GM19372 (cell line): ENCODE measurements around the gene ARHGEF4.
"Not testable (repeated sequence)": the region's sequence is repeated elsewhere in the genome, so short reads cannot be mapped to it uniquely, and the experiment has no call there.

ENCODE experiments used
- ATAC-seq: cut with Tn5 transposase; IDR thresholded peaks from one replicate; pipeline ENCODE4 v1.9.1; 2021; ENCODE audit warnings: mild to moderate bottlenecking, low read depth, moderate library complexity; ENCODE audit not compliant: unreplicated experiment

The ARHGEF4 gene

GRCh38 chr2:131064589-131065512, 228.1 kb downstream of the ARHGEF4 start:
- ATAC-seq = no peak

- no peak for ATAC-seq
Measured at GRCh38 chr2:131067465-131068125, 230.9 kb downstream of the ARHGEF4 start.

DNA sequence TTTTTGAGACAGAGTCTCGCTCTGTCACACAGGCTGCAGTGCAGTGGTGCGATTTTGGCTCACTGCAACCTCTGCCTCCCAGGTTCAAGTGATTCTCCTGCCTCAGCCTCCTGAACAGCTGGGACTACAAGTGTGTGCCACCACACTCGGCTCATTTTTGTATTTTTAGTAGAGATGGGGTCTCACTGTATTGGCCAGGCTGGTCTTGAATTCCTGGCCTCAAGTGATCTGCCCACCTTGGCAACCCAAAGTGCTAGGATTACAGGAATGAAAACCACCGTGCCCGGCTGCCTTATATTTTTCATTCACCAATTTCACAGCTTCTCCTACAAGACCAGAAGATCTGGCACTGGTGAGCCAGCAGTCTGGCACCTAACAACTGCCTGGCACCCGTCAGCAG, 231.5 kb downstream of the ARHGEF4 start:
- not testable (repeated sequence) for ATAC-seq

DNA sequence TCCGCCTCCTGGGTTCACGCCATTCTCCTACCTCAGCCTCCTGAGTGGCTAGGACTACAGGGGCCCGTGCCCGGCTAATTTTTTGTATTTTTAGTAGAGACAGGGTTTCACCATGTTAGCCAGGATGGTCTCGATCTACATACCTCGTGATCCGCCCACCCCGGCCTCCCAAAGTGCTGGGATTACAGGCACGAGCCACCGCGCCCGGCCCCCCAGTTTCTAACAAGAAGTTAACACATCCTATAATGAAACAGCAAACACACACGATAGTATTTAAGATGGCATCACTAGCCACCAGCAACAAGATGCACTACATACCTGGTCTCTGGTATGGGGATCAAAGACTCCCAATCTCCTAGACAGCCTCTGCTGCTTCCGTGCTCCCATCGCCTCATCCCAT, 238.9 kb downstream of the ARHGEF4 start:
- not testable (repeated sequence) for ATAC-seq

- ATAC-seq = no peak
Measured at GRCh38 chr2:131076707-131077106, 240.0 kb downstream of the ARHGEF4 start.

GRCh38 chr2:131077182-131077846, 240.6 kb downstream of the ARHGEF4 start:
- ATAC-seq = no peak

DNA sequence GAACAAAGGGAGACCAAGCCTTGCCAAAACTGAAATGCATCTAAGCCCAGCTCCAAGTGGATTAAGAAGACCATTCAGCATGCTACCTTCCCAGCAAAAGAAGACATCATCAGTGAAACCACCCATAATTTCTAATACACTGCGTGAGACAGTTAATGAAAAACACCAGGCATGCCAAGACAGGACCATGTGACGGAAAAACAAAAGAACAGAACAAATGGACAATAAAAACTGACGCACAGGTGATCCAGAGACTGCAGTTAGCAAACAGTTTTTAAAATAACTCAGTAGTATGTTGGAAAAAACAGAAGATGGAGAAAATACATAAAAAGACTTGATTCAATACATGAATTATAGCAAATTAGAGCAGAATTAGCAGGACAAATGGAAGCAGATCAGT, 241.3 kb downstream of the ARHGEF4 start:
- ATAC-seq = no peak

- ATAC-seq = not testable (repeated sequence)
Measured at GRCh38 chr2:131079931-131080330, 243.2 kb downstream of the ARHGEF4 start.

GRCh38 chr2:131081190-131081589, 244.5 kb downstream of the ARHGEF4 start:
- no peak for ATAC-seq

DNA sequence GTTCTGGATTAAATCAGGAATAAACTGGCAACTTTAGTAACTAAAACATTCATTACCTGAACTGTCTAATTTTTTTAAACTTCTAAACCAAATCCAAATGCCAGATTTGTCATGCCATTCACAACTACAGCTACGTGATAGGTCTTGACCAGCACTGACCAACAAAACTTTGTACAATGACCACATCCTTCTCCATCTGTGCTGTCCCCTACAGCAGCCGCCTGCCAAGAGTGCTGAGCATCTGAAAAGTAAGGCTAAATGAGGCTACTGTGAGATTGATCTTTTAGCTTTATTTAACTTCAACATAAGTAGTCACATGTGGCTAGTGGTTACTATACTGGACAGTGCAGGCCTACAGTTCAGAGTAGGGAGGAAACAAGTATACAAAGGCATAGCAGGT, 248.9 kb downstream of the ARHGEF4 start:
- no peak for ATAC-seq

DNA sequence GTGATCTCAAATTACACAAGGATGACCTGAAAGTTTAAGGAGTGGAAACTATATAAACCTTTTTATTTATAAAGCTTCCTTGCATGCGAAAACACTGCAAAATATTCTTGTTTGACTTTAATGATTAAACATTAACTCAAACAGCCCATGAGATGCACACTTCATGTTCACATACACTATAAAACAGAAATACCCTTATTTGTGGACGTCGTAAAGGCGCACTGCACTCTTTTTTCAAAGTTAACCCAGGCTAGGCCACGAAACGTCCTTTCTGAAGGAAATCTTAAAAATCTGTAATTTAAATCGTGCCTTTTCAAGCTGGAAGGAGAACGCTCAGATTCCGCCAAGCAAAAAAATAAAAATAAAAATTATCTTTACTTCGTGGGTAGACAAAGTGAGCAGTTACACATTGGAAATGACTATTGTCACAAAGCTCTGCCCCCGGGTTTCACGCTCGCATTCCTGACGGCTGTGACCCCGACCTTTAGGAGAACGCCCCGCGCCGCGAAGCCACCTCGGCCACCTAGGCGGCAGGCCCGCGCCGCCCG, 255.8 kb downstream of the ARHGEF4 start:
- no peak for ATAC-seq

GRCh38 chr2:131093006-131093695, 256.4 kb downstream of the ARHGEF4 start, which contains the start of gene FAM168B:
TSS of gene FAM168B (minus strand) at chr2:131093460. CDS start at chr2:131082646, 10,814 bp downstream.
- ATAC-seq = peak; percentile 78

DNA sequence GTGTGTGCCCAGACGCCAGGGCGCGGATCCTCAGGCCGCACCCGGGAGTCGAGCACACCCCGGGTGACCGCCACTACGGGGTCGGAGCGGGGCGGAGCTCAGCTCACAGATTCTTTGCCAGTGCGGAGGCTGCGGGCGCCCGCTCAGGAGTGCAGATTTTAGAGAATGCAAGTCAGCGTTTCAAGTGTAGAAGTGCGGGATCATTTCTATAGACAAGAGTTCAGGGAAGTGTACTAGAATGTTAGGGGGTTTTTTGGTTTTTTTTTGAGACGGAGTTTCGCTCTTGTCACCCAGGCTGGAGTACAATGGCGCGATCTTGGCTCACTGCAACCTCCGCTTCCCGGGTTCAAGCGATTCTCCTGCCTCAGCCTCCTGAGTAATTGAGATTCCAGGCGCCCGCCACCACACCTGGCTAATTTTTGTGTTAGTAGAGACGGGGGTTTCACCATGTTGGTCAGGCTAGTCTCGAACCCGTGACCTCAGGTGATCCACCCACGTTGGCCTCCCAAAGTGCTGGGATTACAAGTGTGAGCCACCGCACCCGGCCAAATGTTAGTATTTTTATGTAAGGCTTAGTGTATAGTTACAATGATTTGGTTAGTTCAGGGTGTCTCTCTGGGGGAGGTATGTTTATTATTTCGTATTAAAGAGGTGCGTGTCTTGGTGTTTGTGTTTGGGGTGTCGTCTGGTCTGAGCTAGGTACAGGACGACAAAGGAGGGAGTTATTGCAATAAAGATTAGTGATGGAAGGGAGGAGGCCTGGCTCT, 257.2 kb downstream of the ARHGEF4 start:
- ATAC-seq = peak; percentile 54

GRCh38 chr2:131094463-131095281, 258.0 kb downstream of the ARHGEF4 start:
- no peak for ATAC-seq
